ENCODE measurements around the gene PTPRN2. TPM values are rescaled to one million over a fixed set of nuclear protein-coding genes. Genes with fewer than 3 reads are reported as not detected.

The PTPRN2 gene
- total RNA-seq, 1 donor from 2014 or later = 15.4 TPM

- Mint-ChIP-seq H3K36me3 (no peaks in the 10 kb centered on the region), H3K27me3 (peaks cover 2% of the 10 kb centered on the region), H3K4me3 (no peak overlapping the region), H3K9me3 (no peaks in the 10 kb centered on the region), H3K4me1 (ENCODE audit: unreplicated experiment) (no peaks in the 10 kb centered on the region), H3K27ac (no peak overlapping the region)
- DNase-seq (ENCODE audit: extremely low spot score, unreplicated experiment) = no peak
- no peak for TF ChIP-seq CTCF (conservative IDR thresholded peaks at IDR 0.05)
Observed at GRCh38 chr7:158531661-158532060, 56.0 kb downstream of the PTPRN2 start.

GRCh38 chr7:158530800-158531609, 56.6 kb downstream of the PTPRN2 start:
- H3K27me3 Mint-ChIP-seq = peaks cover 2% of the 10 kb centered on the region
- no peak for DNase-seq (ENCODE audit: extremely low spot score, unreplicated experiment)
- no peak for TF ChIP-seq CTCF (conservative IDR thresholded peaks at IDR 0.05)
- H3K9me3 Mint-ChIP-seq = no peaks in the 10 kb centered on the region
- H3K27ac Mint-ChIP-seq = no peak overlapping the region
- H3K4me1 Mint-ChIP-seq (ENCODE audit: unreplicated experiment) = no peaks in the 10 kb centered on the region
- H3K36me3 Mint-ChIP-seq = no peaks in the 10 kb centered on the region
- no peak overlapping the region for H3K4me3 Mint-ChIP-seq

DNA sequence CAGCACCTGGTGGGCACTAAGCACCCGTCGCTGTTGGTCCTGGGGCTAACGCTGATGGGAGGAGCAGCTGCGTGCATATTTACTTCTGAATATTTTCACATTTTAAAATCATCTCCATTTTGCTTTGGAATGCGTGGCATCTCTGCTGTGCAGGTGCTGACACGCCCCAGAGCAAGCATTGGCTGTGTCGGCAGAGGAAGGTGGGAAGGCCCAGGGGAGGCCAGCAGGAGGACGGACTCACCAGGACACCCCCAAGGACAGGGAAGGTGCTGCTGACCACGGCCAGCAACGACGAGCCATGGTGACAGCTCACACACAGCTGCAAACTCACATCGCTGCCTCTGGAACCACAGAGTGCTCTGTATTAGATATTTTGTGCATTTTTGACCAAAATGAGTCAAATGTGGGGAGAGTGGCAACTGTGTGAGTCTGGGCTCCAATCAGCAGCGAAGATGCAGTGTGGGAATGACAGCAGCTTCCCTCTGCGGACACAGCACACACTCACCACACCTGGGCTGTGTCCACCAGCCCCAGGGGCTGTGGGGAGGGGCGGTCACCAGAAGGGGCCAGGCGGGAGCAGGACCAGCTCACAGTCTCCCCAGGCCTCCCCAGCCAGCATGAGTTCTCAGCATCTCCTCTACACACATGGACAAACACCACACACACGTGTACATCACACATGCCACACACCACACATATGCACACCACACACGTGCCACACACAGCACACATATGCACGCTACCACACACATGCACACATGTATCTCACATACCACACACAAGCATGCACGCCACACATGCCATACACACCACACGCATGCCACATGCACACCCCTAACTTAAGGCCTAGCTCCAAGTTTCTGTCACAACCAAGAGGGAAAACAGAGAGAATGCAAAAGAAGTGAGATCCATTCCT, 58.2 kb downstream of the PTPRN2 start:
- no peak for TF ChIP-seq CTCF (conservative IDR thresholded peaks at IDR 0.05)
- DNase-seq (ENCODE audit: extremely low spot score, unreplicated experiment) = no peak
- Mint-ChIP-seq H3K27me3 (peaks cover 2% of the 10 kb centered on the region), H3K36me3 (no peaks in the 10 kb centered on the region), H3K4me1 (ENCODE audit: unreplicated experiment) (no peaks in the 10 kb centered on the region), H3K27ac (peak overlapping the region; percentile 15), H3K4me3 (peak overlapping the region; percentile 46), H3K9me3 (no peaks in the 10 kb centered on the region)

GRCh38 chr7:158527915-158528502, 59.6 kb downstream of the PTPRN2 start:
- H3K36me3 Mint-ChIP-seq = no peaks in the 10 kb centered on the region
- no peaks in the 10 kb centered on the region for H3K9me3 Mint-ChIP-seq
- DNase-seq (ENCODE audit: extremely low spot score, unreplicated experiment) = no peak
- no peak overlapping the region for H3K4me3 Mint-ChIP-seq
- no peak for TF ChIP-seq CTCF (conservative IDR thresholded peaks at IDR 0.05)
- H3K4me1 Mint-ChIP-seq (ENCODE audit: unreplicated experiment) = no peaks in the 10 kb centered on the region
- H3K27ac Mint-ChIP-seq = peak overlapping the region; percentile 36
- H3K27me3 Mint-ChIP-seq = peaks cover 2% of the 10 kb centered on the region

DNA sequence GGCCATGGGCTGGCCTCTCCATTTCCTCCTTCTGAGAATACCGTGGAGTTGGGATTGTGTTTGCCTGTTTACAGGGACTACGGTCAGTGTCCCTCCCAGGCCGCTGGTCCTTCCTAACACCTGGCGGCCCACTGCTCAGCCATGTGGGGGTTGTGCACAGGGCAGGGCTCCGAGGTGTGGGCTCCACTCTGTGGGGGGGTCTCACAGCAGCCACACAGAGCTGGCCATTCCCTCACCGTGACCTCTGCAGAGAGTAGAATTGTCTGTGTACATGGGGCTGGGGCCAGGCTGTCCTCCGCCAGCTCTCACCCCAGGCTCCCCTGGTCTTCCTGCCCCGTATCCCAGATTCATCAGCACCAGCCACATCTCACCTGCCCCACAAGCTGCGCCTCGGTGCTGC, 60.1 kb downstream of the PTPRN2 start:
- Mint-ChIP-seq H3K9me3 (no peaks in the 10 kb centered on the region), H3K27me3 (peaks cover 2% of the 10 kb centered on the region), H3K4me3 (no peak overlapping the region), H3K27ac (no peak overlapping the region), H3K36me3 (no peaks in the 10 kb centered on the region), H3K4me1 (ENCODE audit: unreplicated experiment) (no peaks in the 10 kb centered on the region)
- no peak for DNase-seq (ENCODE audit: extremely low spot score, unreplicated experiment)
- TF ChIP-seq CTCF (conservative IDR thresholded peaks at IDR 0.05) = no peak

Data from type B pancreatic cell (in vitro differentiated cells).